Astrocyte (in vitro differentiated cells and primary cell): ENCODE measurements around the gene KRT23. TPM values are rescaled to one million over a fixed set of nuclear protein-coding genes. Genes with fewer than 3 reads are reported as not detected.

Experiments
- DNase-seq: peaks from one replicate; pipeline ENCODE4 v3.0.0-alpha.2; 2010; ENCODE audit warnings: low read depth
- FAIRE-seq: peaks from 2 replicates; lab custom pipeline; 2011; peaks lifted over from hg19 to GRCh38; lab: Jason Lieb, UNC
- H2AFZ ChIP-seq: 2 replicates; pipeline ENCODE4 v1.6.0; 2012; ENCODE audit warnings: low read depth, low read length, inconsistent platforms
- H3K27ac ChIP-seq: 2 replicates; pipeline ENCODE4 v1.5.1; 2011; ENCODE audit warnings: low read depth, low read length, inconsistent platforms
- H3K27me3 ChIP-seq: 2 replicates; pipeline ENCODE4 v1.6.0; 2011; ENCODE audit warnings: low read length, inconsistent platforms; ENCODE audit not compliant: insufficient read depth
- H3K36me3 ChIP-seq: 2 replicates; pipeline ENCODE4 v1.5.1; 2011; ENCODE audit warnings: low read length, inconsistent platforms; ENCODE audit not compliant: insufficient read depth
- H3K4me1 ChIP-seq: 2 replicates; pipeline ENCODE4 v1.5.1; 2011; ENCODE audit warnings: low read length, inconsistent platforms; ENCODE audit not compliant: insufficient read depth
- H3K4me2 ChIP-seq: 2 replicates; pipeline ENCODE4 v1.6.0; 2012; ENCODE audit warnings: low read length, inconsistent platforms
- H3K4me3 ChIP-seq: 2 replicates; pipeline ENCODE4 v1.5.1; 2011; ENCODE audit warnings: low read depth, mild to moderate bottlenecking, low read length, inconsistent platforms; ENCODE audit not compliant: insufficient read depth
- H3K79me2 ChIP-seq: 2 replicates; pipeline ENCODE4 v1.6.0; 2012; ENCODE audit warnings: mild to moderate bottlenecking, low read length, inconsistent platforms; ENCODE audit not compliant: insufficient read depth
- H3K9ac ChIP-seq: 2 replicates; pipeline ENCODE4 v1.6.0; 2012; ENCODE audit warnings: mild to moderate bottlenecking, low read length, inconsistent platforms
- H3K9me3 ChIP-seq: 2 replicates; pipeline ENCODE4 v1.5.1; 2012; ENCODE audit warnings: low read depth, mild to moderate bottlenecking, low read length, inconsistent platforms; ENCODE audit not compliant: insufficient read depth
- H4K20me1 ChIP-seq: 2 replicates; pipeline ENCODE4 v1.6.0; 2012; ENCODE audit warnings: low read length, inconsistent platforms; ENCODE audit not compliant: insufficient read depth
- H3K27ac Mint-ChIP-seq: one replicate; pipeline ENCODE4 v1.8.0; 2021; ENCODE audit warnings: mild to moderate bottlenecking, mixed read lengths; ENCODE audit not compliant: unreplicated experiment
- H3K27me3 Mint-ChIP-seq: one replicate; pipeline ENCODE4 v1.8.0; 2021; ENCODE audit warnings: low read depth, mixed read lengths; ENCODE audit not compliant: unreplicated experiment
- H3K36me3 Mint-ChIP-seq: one replicate; pipeline ENCODE4 v1.8.0; 2021; ENCODE audit warnings: low read depth, mixed read lengths; ENCODE audit not compliant: unreplicated experiment
- H3K4me1 Mint-ChIP-seq: one replicate; pipeline ENCODE4 v1.8.0; 2021; ENCODE audit warnings: low read depth, mixed read lengths; ENCODE audit not compliant: unreplicated experiment
- H3K4me3 Mint-ChIP-seq: one replicate; pipeline ENCODE4 v1.8.0; 2021; ENCODE audit warnings: mild to moderate bottlenecking, moderate library complexity, mixed read lengths; ENCODE audit not compliant: unreplicated experiment
- H3K9me3 Mint-ChIP-seq: one replicate; pipeline ENCODE4 v1.8.0; 2021; ENCODE audit warnings: mild to moderate bottlenecking, mixed read lengths; ENCODE audit not compliant: unreplicated experiment
- EZH2 ChIP-seq: IDR thresholded peaks from 2 replicates; pipeline ENCODE4 v1.6.1; 2012; ENCODE audit warnings: mild to moderate bottlenecking, low read length, inconsistent platforms; ENCODE audit not compliant: insufficient read depth
- total RNA-seq: library from RNA; stranded (reverse); gene quantifications from 2 replicates; pipeline ENCODE4 v1.2.1, GENCODE V29; 2021
- TF ChIP-seq, protein P1 (sequence below): IDR thresholded peaks from 2 replicates; pipeline ENCODE4 v1.5.1; 2011; ENCODE audit warnings: low read depth, mild to moderate bottlenecking, inconsistent platforms, low read length, moderate library complexity; ENCODE audit not compliant: insufficient read depth

The KRT23 gene
- total RNA-seq, 1 donor from 2014 or later: not detected

DNA sequence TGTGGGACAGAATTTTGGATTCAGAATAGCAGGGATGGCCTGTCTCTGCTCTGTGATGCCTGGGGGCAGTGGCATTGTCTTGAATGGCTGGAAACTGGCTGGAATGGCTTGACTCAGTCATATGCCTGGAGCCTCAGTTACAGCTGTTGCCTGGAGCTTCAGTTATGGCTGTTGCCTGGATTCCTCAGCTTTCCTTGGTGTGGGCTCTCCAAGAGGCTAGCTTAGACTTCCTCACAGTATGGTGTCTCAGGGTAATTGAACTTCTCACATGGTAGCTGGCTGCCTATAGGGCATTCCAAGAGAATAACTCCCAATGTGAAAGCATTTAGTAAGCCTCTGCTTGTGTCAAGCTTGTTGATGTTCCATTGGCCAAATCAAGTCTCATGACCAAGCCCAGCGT is 21.1 kb downstream of the KRT23 start:
- Histone ChIP-seq H4K20me1 (no peaks in the 10 kb centered on the region), H3K9me3 (no peaks in the 10 kb centered on the region), H3K9ac (peak overlapping the region; percentile 69), H3K4me1 (peaks cover 16% of the 10 kb centered on the region), H3K27me3 (no peaks in the 10 kb centered on the region), H2AFZ (no peak overlapping the region), H3K36me3 (no peaks in the 10 kb centered on the region), H3K4me3 (no peak overlapping the region), H3K79me2 (no peaks in the 10 kb centered on the region), H3K4me2 (peak overlapping the region; percentile 8), H3K27ac (peak overlapping the region; percentile 98)
- no peak overlapping the region for H3K4me3 Mint-ChIP-seq
- H3K36me3 Mint-ChIP-seq: no peaks in the 10 kb centered on the region
- DNase-seq (no peak), FAIRE-seq (no peak)
- H3K4me1 Mint-ChIP-seq: peaks cover 13% of the 10 kb centered on the region
- peak overlapping the region; percentile 100 for H3K27ac Mint-ChIP-seq
- no peaks in the 10 kb centered on the region for H3K9me3 Mint-ChIP-seq
- H3K27me3 Mint-ChIP-seq: no peaks in the 10 kb centered on the region
- no peak for TF ChIP-seq EZH2
- TF ChIP-seq, protein P1, sequence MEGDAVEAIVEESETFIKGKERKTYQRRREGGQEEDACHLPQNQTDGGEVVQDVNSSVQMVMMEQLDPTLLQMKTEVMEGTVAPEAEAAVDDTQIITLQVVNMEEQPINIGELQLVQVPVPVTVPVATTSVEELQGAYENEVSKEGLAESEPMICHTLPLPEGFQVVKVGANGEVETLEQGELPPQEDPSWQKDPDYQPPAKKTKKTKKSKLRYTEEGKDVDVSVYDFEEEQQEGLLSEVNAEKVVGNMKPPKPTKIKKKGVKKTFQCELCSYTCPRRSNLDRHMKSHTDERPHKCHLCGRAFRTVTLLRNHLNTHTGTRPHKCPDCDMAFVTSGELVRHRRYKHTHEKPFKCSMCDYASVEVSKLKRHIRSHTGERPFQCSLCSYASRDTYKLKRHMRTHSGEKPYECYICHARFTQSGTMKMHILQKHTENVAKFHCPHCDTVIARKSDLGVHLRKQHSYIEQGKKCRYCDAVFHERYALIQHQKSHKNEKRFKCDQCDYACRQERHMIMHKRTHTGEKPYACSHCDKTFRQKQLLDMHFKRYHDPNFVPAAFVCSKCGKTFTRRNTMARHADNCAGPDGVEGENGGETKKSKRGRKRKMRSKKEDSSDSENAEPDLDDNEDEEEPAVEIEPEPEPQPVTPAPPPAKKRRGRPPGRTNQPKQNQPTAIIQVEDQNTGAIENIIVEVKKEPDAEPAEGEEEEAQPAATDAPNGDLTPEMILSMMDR: no peak

DNA sequence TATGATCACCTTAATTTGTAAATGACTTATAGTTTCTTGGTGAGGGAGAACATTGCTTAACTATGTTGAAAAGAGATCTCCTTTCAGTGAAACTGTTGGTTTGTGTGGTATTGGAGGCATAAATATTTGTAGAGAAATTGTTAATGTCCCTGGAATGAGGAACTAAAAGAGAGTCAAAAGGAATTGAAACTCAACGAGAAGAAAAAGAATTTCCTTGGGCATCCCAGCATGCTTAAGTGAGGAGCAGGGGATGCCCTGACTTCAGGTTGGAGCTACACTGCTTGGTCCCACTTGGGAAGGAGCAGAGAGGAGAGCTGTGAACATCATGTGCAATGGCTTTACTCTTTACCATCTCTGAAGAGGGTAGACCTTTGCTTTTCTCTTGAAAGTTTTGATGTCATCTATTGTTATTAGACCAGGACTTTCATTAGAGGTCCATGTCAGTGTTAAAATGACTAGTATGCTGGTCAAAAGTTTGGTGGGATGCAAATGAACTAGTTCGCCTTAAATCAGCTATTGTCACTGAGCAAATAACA is 21.7 kb downstream of the KRT23 start:
- no peaks in the 10 kb centered on the region for H3K9me3 ChIP-seq
- Mint-ChIP-seq H3K36me3 (no peaks in the 10 kb centered on the region), H3K9me3 (no peaks in the 10 kb centered on the region), H3K27me3 (no peaks in the 10 kb centered on the region), H3K27ac (peak overlapping the region; percentile 100), H3K4me1 (peaks cover 15% of the 10 kb centered on the region), H3K4me3 (peak overlapping the region; percentile 45)
- peak overlapping the region; percentile 57 for H2AFZ ChIP-seq
- no peaks in the 10 kb centered on the region for H3K79me2 ChIP-seq
- H3K27ac ChIP-seq: peak overlapping the region; percentile 98
- H3K4me1 ChIP-seq: peaks cover 18% of the 10 kb centered on the region
- H3K9ac ChIP-seq: peak overlapping the region; percentile 69
- peak overlapping the region; percentile 8 for H3K4me2 ChIP-seq
- peak; percentile 64 for FAIRE-seq
- H4K20me1 ChIP-seq: no peaks in the 10 kb centered on the region
- no peak overlapping the region for H3K4me3 ChIP-seq
- TF ChIP-seq, protein P1: no peak
- no peak for TF ChIP-seq EZH2
- no peaks in the 10 kb centered on the region for H3K36me3 ChIP-seq
- DNase-seq: peak; percentile 64
- H3K27me3 ChIP-seq: no peaks in the 10 kb centered on the region

DNA sequence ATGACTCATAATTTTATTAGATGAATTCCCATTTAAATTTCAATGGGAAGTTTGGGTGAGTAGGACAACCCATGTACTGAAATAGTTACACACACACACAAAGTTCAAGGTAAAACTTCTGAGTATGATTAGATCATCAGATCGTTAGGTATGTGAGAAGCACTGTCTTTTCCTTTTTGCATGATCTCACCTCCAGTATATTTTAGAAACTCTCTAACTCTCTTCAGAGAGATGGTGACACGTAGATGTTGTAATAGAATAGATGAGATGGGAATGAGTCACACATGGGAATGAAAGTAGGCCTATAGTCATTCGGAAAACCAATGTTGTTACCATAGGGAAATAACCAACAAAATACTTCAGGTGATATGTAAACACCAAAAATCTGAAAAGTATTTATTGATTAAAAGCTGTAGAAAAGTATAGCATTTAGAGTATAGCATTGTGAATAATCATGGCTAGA is 22.2 kb downstream of the KRT23 start:
- H3K79me2 ChIP-seq: no peaks in the 10 kb centered on the region
- H4K20me1 ChIP-seq: no peaks in the 10 kb centered on the region
- peak; percentile 69 for FAIRE-seq

More for the DNA sequence above, 22.2 kb downstream of the KRT23 start:
- Histone ChIP-seq H3K36me3 (no peaks in the 10 kb centered on the region), H3K9ac (peak overlapping the region; percentile 69), H3K27ac (peak overlapping the region; percentile 98), H3K27me3 (no peaks in the 10 kb centered on the region), H3K4me1 (peaks cover 24% of the 10 kb centered on the region), H3K4me3 (no peak overlapping the region), H3K9me3 (no peaks in the 10 kb centered on the region), H3K4me2 (peak overlapping the region; percentile 8), H2AFZ (no peak overlapping the region)
- H3K36me3 Mint-ChIP-seq: no peaks in the 10 kb centered on the region
- TF ChIP-seq, protein P1: no peak
- no peak for TF ChIP-seq EZH2
- no peak overlapping the region for H3K4me3 Mint-ChIP-seq
- DNase-seq: peak; percentile 99
- H3K27ac Mint-ChIP-seq: peak overlapping the region; percentile 100
- H3K27me3 Mint-ChIP-seq: no peaks in the 10 kb centered on the region
- H3K9me3 Mint-ChIP-seq: no peaks in the 10 kb centered on the region
- H3K4me1 Mint-ChIP-seq: peaks cover 21% of the 10 kb centered on the region
